Dedifferentiated amniotic fluid mesenchymal stem cell (primary cell): ENCODE measurements around the gene BSDC1.
"Not testable (repeated sequence)": the region's sequence is repeated elsewhere in the genome, so short reads cannot be mapped to it uniquely, and the experiment has no call there.

Source experiments
- DNase-seq: peaks from one replicate; pipeline ENCODE4 v3.0.0-alpha.2; 2016; ENCODE audit errors: extremely low spot score

BSDC1 gene, protein sequence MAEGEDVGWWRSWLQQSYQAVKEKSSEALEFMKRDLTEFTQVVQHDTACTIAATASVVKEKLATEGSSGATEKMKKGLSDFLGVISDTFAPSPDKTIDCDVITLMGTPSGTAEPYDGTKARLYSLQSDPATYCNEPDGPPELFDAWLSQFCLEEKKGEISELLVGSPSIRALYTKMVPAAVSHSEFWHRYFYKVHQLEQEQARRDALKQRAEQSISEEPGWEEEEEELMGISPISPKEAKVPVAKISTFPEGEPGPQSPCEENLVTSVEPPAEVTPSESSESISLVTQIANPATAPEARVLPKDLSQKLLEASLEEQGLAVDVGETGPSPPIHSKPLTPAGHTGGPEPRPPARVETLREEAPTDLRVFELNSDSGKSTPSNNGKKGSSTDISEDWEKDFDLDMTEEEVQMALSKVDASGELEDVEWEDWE

GRCh38 chr1:32394141-32394889 is at the start of gene BSDC1:
TSS of gene BSDC1 (minus strand) at chr1:32394441. CDS start at chr1:32394414, 27 bp downstream.
- peak; percentile 95 for DNase-seq

DNA sequence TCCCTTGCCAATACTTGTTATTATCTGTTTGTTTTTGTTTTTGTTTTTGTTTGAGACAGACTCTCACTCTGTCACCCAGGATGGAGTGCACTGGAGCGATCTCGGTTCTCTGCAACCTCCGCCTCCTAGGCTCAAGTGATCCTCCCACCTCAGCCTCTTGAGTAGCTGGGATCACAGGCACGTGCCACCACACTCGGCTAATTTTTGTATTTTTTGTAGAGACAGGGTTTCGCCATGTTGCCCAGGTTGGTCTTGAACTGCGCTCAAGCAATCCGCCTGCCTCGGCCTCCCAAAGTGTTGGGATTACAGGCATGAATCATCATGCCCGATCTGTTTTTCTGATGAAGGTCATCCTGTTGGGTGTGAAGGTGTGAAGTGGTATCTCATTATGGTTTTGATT is 47.2 kb upstream of the BSDC1 start:
- not testable (repeated sequence) for DNase-seq

- not testable (repeated sequence) for DNase-seq
These were observed 44.5 kb upstream of the BSDC1 start for GRCh38 chr1:32438777-32439176.

DNA sequence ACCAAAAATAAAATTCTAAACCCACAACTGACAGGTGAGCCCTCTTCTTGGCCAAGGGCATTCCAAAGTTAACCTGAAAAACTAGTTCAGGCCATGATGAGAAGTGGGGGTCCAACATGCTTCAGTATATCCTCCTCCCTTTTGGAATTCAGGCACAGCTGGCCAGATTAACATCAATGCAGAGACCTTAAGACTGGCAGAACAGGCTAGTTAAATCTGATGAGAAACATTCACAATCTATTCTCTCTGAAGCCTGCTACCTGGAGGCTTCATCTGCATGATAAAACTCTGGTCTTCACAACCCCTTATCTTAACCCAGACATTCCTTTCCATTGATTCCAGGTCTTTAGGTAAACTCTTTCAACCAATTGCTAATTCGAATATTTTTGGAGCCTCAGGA is 43.9 kb upstream of the BSDC1 start:
- DNase-seq: no peak

GRCh38 chr1:32431736-32432400 is 37.6 kb upstream of the BSDC1 start:
- no peak for DNase-seq

DNA sequence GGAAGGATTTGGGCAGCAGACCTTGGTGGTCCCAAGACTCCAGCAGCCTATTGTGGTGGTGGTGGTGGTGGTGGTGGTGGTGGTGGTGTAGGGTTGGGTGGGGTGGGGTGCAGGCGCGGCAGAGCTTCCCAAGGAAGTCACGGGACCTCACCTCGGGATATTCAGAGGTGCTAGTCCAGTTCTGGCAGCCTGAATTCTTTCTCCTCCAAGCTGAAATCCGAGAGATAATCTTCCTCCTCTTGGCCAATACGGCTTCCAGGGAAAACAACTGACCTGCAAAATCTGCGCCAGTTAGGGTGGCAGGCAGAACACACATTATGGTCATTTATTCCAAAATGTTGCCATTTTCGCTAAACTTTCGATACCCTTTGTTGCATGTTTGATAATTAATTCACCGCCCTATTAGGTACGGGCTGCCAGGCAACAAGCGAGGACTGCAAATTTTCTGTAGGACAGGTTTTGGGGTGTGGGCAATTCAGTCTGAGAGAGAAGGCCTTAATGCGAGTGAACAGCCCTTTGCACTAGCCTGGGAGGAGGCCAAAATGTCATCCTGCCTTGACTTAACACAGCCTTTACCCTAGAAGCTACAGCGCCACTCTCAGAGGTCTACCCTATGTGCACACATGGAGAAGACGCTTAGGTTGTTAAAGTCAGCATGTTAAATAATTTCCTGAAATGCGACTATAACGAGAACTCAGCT is 33.2 kb upstream of the BSDC1 start:
- DNase-seq: no peak

- no peak for DNase-seq
These were observed 32.4 kb upstream of the BSDC1 start for GRCh38 chr1:32426489-32427255.

DNA sequence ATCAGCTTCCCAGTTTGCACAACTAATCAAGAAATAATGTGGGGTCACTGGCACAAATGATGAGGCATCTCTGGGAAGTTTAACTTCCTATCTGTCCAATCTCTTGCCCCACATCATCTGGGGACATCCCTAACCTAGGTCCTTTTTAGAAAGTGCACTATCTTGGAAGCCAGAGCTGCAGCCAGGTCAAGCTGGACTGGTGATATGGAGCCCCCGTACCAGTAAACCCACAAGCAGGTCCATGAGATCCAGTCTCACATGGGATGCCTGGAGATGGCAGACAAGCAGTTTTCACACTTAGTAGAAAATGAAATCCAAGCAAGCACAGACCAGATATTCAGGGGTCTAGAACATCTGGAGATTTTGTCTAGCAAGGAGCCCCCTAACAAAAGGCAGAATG is 27.5 kb upstream of the BSDC1 start:
- DNase-seq: no peak

GRCh38 chr1:32414186-32414886 is 20.1 kb upstream of the BSDC1 start:
- no peak for DNase-seq

DNA sequence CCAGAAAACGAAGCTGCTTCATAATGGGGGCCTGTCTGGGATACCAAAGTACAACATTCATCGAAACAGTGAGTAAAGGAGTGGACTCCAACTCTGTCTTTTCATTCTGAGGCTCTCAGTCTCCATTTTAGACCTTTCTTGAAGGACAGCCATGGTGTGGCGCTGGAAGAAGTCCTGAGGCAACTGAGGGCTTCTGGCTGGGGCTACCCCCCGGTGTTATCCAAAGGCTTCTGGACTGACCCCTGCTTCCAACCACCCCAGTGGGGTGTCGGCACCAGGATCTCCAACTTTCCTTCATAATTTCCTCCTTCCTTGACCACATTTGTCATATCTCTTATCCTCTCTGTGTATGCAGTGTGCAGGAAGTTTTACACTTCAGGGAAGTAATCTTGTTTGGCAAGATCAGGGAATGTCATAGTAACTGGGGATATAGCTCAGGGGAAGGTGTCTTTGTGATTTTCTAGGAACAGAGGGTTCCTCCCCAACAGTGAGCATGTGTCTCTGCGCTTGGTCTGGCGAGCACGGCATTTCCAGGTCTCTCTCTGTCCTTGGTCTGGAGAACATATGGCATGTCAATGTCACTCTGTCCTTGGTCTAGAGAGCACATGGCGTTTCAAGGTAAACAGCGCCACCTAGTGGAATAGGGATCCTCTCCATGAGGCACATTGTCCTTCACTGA is 19.4 kb upstream of the BSDC1 start:
- DNase-seq: peak; percentile 68

GRCh38 chr1:32411261-32411660 is 17.0 kb upstream of the BSDC1 start:
- no peak for DNase-seq

DNA sequence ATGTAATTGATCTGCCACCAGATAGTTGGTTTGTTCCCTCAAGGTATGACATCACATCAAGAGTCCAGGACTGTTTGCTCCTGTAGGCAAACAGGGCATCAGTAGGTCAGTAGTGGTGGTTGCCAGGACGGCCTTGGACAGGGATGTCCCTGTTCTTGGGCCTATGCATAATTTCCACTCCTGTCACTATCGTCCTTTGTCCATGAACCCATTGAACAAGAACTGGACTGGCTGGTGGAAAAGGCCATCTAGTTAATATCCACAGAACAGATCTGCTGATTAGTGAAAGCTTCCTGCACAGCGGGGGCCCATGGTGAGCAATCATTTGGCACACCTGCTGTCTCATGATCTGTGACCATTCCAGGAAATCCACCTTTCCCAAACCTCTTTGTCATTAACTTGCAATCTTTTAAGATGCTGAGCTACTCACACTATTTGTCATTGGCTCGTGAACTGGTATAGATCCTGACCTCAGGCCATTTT is 12.4 kb upstream of the BSDC1 start:
- no peak for DNase-seq

- DNase-seq: no peak
These were observed 11.6 kb upstream of the BSDC1 start for GRCh38 chr1:32405672-32406467.

GRCh38 chr1:32404946-32405345 is 10.7 kb upstream of the BSDC1 start:
- no peak for DNase-seq

DNA sequence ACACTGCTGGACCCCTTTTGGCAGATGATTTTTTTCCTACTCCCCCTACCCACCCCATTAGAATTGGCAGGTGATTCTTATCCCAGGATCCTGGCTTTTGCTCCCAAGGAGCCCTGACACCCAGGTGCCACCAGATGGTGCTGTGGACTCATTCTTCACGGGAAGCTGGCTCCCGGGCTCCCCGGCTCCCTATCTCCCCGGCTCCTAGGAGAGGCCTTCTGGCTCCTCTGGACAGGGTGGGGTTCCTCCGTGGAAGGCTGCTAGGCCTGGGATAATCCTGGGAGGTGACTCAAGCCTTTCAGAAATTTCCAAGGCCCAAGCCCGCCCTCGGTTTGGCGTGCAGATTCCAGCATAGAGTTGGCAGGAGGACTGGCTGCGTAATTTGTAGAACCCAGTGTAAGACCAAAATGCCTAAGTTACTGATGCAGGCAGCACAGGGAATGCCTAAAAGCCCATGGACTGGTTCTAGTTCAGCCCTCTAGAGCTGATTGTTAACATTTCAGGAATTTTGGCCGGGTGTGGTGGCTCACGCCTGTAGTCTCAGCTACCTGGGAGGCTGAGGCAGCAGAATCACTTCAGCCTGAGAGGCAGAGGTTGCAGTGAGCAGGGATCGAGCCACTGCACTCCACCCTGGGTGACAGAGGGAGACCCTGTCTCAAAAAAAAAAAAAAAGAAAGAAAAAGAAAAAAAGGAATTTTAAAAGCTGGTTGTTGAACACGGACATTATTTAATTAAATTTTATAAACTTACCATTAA is 6.8 kb upstream of the BSDC1 start:
- DNase-seq: peak; percentile 98

DNA sequence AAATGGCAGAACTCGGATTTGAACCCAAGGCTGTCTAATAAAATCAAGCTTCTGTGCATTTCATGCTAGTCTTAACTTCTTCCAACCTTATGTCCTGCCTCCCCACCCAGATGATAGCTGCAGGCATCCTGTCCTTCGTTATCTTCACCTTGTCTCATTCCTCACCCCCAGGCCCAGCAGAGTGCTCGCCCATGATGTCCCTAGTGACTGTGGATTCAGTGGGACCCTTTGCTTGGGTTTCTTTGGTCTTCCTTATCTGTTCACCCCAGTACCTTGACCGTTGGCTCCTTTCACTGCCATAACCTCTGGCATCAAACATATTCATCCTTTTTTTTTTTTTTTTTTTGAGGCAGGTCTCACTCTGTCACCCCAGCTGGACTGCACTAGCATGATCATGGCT is 5.6 kb upstream of the BSDC1 start:
- no peak for DNase-seq

- no peak for DNase-seq
These were observed 4.2 kb upstream of the BSDC1 start for GRCh38 chr1:32398401-32398800.

GRCh38 chr1:32396524-32396923 is 2.3 kb upstream of the BSDC1 start:
- DNase-seq: not testable (repeated sequence)
